ENCODE results near the gene EYA3.

EYA3 gene

GRCh38 chr1:27934818-27935549 lies 153.4 kb downstream of the EYA3 start, which contains the start of gene SMPDL3B:
SMPDL3B (plus strand) TSS chr1:27935000; CDS start chr1:27935184, 184 bp downstream.
- DNase-seq, result peak in 12 of 42 donors; percentile 7 to 65 (median 22)
- intact Hi-C loops (cut with DNase I), result no loop called here

- intact Hi-C loops (cut with DNase I), result no loop called here
- DNase-seq, result no peak
Measured at GRCh38 chr1:27931759-27932158, 156.7 kb downstream of the EYA3 start.

GRCh38 chr1:27931184-27931583 lies 157.2 kb downstream of the EYA3 start:
- peak in 1 of 42 donors; percentile 9 for DNase-seq
- intact Hi-C loops (cut with DNase I), result no loop called here

GRCh38 chr1:27928216-27928954 lies 160.0 kb downstream of the EYA3 start:
- intact Hi-C loops (cut with DNase I), result no loop called here
- DNase-seq, result no peak

GRCh38 chr1:27922272-27922671 lies 166.1 kb downstream of the EYA3 start:
- intact Hi-C loops (cut with DNase I), result no loop called here
- no peak for DNase-seq
